CD14-positive monocyte (primary cell): ENCODE measurements around the gene PIGL. TPM values are rescaled to one million over a fixed set of nuclear protein-coding genes. Genes with fewer than 3 reads are reported as not detected.
A peak's percentile ranks its signal among the peaks of the same experiment; 100 is the strongest.

ENCODE experiments used
- DNase-seq, 3 donors: peaks; one replicate each; pipeline ENCODE4 v3.0.0-alpha.2; 2011 to 2022
- H2AFZ ChIP-seq: 2 replicates; pipeline ENCODE4 v1.6.0; 2012; ENCODE audit warnings: mild to moderate bottlenecking, low read depth, low read length, inconsistent platforms; ENCODE audit not compliant: insufficient read depth, poor library complexity, severe bottlenecking
- H3K27ac ChIP-seq, 2 donors: 1 replicate in 1 of 2; 2 replicates in 1 of 2; pipeline ENCODE4 v1.5.1; 2012 to 2013; ENCODE audit warnings: low read length in 2 of 2, control low read depth in 1 of 2, inconsistent platforms in 1 of 2, low read depth in 1 of 2, mild to moderate bottlenecking in 1 of 2
- H3K27me3 ChIP-seq, 2 donors: one replicate each; pipeline versions ENCODE4 v1.6.0 to v1.6.1; 2011 to 2013; ENCODE audit warnings: low read length in 2 of 2; ENCODE audit not compliant: control insufficient read depth in 2 of 2, insufficient read depth in 2 of 2
- H3K36me3 ChIP-seq, 2 donors: replicated peaks in 1 of 2; 1 replicate in 1 of 2; 2 replicates in 1 of 2; pipeline versions ENCODE4 v1.5.1 to v1.6.1; 2012 to 2013; ENCODE audit warnings: low read length in 2 of 2, control low read depth in 1 of 2, inconsistent platforms in 1 of 2, mild to moderate bottlenecking in 1 of 2; ENCODE audit not compliant: insufficient read depth in 2 of 2, control insufficient read depth in 1 of 2
- H3K4me1 ChIP-seq, 2 donors: 1 replicate in 1 of 2; 2 replicates in 1 of 2; pipeline versions ENCODE4 v1.5.1 to v1.6.1; 2012 to 2013; ENCODE audit warnings: low read length in 2 of 2, control low read depth in 1 of 2, inconsistent platforms in 1 of 2, mild to moderate bottlenecking in 1 of 2, moderate library complexity in 1 of 2; ENCODE audit not compliant: insufficient read depth in 2 of 2, control insufficient read depth in 1 of 2
- H3K4me2 ChIP-seq: replicated peaks from 2 replicates; pipeline ENCODE3; 2012; ENCODE audit warnings: low read length, moderate library complexity, mild to moderate bottlenecking; ENCODE audit not compliant: poor library complexity, severe bottlenecking; ENCODE audit errors: extremely low read depth
- H3K4me3 ChIP-seq, 3 experiments: fragments of 200-600 bp in 1 of 3; sonication (generic) in 1 of 3; replicated peaks in 1 of 3; 1 replicate in 2 of 3; 2 replicates in 1 of 3; pipeline ENCODE4 v1.5.1; 2011 to 2013; ENCODE audit warnings: low read length in 3 of 3, mild to moderate bottlenecking in 3 of 3, control low read depth in 2 of 3, low read depth in 2 of 3, inconsistent platforms in 1 of 3, moderate library complexity in 1 of 3
- H3K79me2 ChIP-seq: 2 replicates; pipeline ENCODE4 v1.6.0; 2012; ENCODE audit warnings: mild to moderate bottlenecking, control low read depth, inconsistent platforms, low read length, moderate library complexity; ENCODE audit not compliant: insufficient read depth
- H3K9ac ChIP-seq: 2 replicates; pipeline ENCODE4 v1.6.0; 2017; ENCODE audit warnings: low read length, mild to moderate bottlenecking; ENCODE audit not compliant: insufficient read depth, poor library complexity, severe bottlenecking
- H3K9me3 ChIP-seq, 2 donors: replicated peaks in 1 of 2; 1 replicate in 1 of 2; 2 replicates in 1 of 2; pipeline versions ENCODE4 v1.5.1 to v1.6.1; 2012 to 2013; ENCODE audit warnings: low read length in 2 of 2, control low read depth in 1 of 2; ENCODE audit not compliant: control insufficient read depth in 1 of 2, insufficient read depth in 1 of 2
- H4K20me1 ChIP-seq: 2 replicates; pipeline ENCODE4 v1.6.0; 2012; ENCODE audit warnings: mild to moderate bottlenecking, low read length, control low read depth, moderate library complexity; ENCODE audit not compliant: insufficient read depth
- H3K27ac Mint-ChIP-seq, 7 donors: one replicate each; pipeline ENCODE4 v1.8.0; 2020; ENCODE audit warnings: mild to moderate bottlenecking in 7 of 7, mixed read lengths in 7 of 7, moderate library complexity in 6 of 7, inconsistent platforms in 2 of 7
- H3K27me3 Mint-ChIP-seq, 3 donors: one replicate each; pipeline ENCODE4 v1.8.0; 2021 to 2022; ENCODE audit warnings: low read depth in 3 of 3, mild to moderate bottlenecking in 3 of 3, mixed read lengths in 3 of 3, moderate library complexity in 3 of 3, inconsistent platforms in 1 of 3
- H3K36me3 Mint-ChIP-seq, 2 donors: one replicate each; pipeline ENCODE4 v1.8.0; 2020; ENCODE audit warnings: mixed read lengths in 2 of 2, inconsistent platforms in 1 of 2, mild to moderate bottlenecking in 1 of 2
- H3K4me1 Mint-ChIP-seq: one replicate; pipeline ENCODE4 v1.8.0; 2020; ENCODE audit warnings: mild to moderate bottlenecking, mixed read lengths
- H3K4me3 Mint-ChIP-seq, 2 donors: one replicate each; pipeline ENCODE4 v1.8.0; 2020; ENCODE audit warnings: mild to moderate bottlenecking in 2 of 2, mixed read lengths in 2 of 2, moderate library complexity in 1 of 2
- H3K9me3 Mint-ChIP-seq, 7 donors: one replicate each; pipeline ENCODE4 v1.8.0; 2020 to 2022; ENCODE audit warnings: mixed read lengths in 7 of 7, mild to moderate bottlenecking in 6 of 7, moderate library complexity in 6 of 7, inconsistent platforms in 2 of 7
- WGBS: methylation state at CpG from one replicate; pipeline ENCODE4 v1.1.5; 2013; ENCODE audit warnings: missing lambda C conversion rate; ENCODE audit not compliant: insufficient coverage; 5-methylcytosine and 5-hydroxymethylcytosine counted together
- intact Hi-C, 2 donors: fragments of 100-400 bp; cut with micrococcal nuclease; formaldehyde crosslinking; loops; one replicate each; pipeline versions ENCODE4 v1.15.0 to v1.15.1; 2023
- polyA plus RNA-seq, 3 donors: library from polyadenylated mRNA; depleted of rRNA in 1 of 3; unstranded in 2 of 3; stranded (reverse) in 1 of 3; fragments of 300-500 nt in 2 of 3; fragments of >200 nt in 1 of 3; fragmentation: Illumina TruSeq in 2 of 3; gene quantifications; 1 replicate in 2 of 3; 2 replicates in 1 of 3; pipeline ENCODE4 v1.2.3, GENCODE V29; 2012 to 2021
- TF ChIP-seq, protein P1 (sequence below): fragments of 200-600 bp; IDR thresholded peaks from one replicate; pipeline ENCODE4 v1.8.0; 2022; ENCODE audit warnings: antibody characterized with exemption, mild to moderate bottlenecking

The PIGL gene
- polyA plus RNA-seq, 3 donors = 3.6 to 44.2 (median 4.0) TPM

DNA sequence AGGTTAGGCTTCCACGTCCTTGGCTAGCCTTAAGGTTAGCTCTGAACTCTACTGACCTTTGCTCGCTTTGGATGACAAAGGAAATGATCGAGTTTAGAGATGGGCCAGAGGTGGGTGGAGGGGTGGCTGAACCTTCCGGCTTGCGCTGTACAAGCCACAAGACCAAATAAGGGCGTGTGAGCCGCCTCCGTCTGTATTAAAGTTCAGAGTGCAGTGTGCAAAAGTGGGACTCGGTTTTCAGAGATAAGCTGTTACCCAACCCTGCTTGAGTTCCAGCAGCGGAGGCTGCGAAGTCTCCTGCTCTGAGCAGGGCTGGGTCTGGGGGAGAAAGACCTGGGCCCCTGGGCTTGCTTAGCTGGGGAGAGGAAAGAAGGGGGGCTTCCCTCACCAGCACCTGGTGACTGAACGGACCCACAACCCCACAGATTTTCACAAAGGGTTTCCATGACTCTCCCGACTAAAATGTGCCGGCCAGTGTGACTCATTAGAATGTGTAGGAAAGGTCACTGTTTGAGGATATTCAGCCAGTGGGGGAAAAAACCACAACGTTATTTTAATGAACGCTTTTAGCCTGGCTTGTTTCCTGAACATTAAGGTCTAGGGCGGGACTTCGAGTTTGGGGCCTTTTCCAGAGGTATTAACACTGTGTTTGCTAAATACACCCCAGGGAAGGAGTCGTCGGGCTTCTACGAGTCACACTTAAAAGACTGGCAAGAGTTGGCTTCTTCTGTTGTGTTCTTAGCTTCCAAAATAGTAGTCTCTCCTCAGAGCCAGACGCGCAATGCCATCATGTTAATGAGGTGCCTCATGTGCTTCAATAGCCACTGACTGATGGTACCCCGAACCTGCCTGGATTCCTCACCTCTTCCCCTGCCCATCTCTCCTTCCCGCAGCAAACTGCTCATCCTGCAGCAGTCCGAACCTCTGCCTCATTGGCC, 69.3 kb downstream of the PIGL start:
- H3K4me2 ChIP-seq = peak overlapping the region; percentile 80
- H3K9me3 ChIP-seq = no peaks in the 10 kb centered on the region
- peaks cover 0 to 5% of the 10 kb centered on the region in 2 donors for H3K36me3 Mint-ChIP-seq
- H3K27ac ChIP-seq = peak overlapping the region; percentile 88 to 89
- H4K20me1 ChIP-seq = no peaks in the 10 kb centered on the region
- WGBS = 7% methylated on average over 17 of the region's 26 CpGs
- H2AFZ ChIP-seq = peak overlapping the region; percentile 87
- H3K4me3 Mint-ChIP-seq = peak overlapping the region; percentile 73 to 84
- TF ChIP-seq, protein P1, sequence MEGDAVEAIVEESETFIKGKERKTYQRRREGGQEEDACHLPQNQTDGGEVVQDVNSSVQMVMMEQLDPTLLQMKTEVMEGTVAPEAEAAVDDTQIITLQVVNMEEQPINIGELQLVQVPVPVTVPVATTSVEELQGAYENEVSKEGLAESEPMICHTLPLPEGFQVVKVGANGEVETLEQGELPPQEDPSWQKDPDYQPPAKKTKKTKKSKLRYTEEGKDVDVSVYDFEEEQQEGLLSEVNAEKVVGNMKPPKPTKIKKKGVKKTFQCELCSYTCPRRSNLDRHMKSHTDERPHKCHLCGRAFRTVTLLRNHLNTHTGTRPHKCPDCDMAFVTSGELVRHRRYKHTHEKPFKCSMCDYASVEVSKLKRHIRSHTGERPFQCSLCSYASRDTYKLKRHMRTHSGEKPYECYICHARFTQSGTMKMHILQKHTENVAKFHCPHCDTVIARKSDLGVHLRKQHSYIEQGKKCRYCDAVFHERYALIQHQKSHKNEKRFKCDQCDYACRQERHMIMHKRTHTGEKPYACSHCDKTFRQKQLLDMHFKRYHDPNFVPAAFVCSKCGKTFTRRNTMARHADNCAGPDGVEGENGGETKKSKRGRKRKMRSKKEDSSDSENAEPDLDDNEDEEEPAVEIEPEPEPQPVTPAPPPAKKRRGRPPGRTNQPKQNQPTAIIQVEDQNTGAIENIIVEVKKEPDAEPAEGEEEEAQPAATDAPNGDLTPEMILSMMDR = no peak
- no peaks in the 10 kb centered on the region for H3K79me2 ChIP-seq
- H3K4me1 ChIP-seq = peaks cover 50 to 58% of the 10 kb centered on the region in 2 donors
- peak overlapping the region; percentile 92 to 97 (median 96) for H3K27ac Mint-ChIP-seq
- DNase-seq = peak; percentile 65 to 69 (median 66)
- no peaks in the 10 kb centered on the region for H3K36me3 ChIP-seq
- peak overlapping the region; percentile 6 to 68 (median 17) for H3K4me3 ChIP-seq
- peak overlapping the region; percentile 62 for H3K9ac ChIP-seq
- intact Hi-C loops = loop anchor here in 1 of 2 donors (5.0 to 10.0 kb wide), 2 partner anchors 69 to 74 kb away; partner anchors contain the start of gene CENPV
- no peaks in the 10 kb centered on the region for H3K27me3 ChIP-seq
- no peaks in the 10 kb centered on the region for H3K9me3 Mint-ChIP-seq
- peaks cover 60% of the 10 kb centered on the region for H3K4me1 Mint-ChIP-seq
- H3K27me3 Mint-ChIP-seq = no peaks in the 10 kb centered on the region

DNA sequence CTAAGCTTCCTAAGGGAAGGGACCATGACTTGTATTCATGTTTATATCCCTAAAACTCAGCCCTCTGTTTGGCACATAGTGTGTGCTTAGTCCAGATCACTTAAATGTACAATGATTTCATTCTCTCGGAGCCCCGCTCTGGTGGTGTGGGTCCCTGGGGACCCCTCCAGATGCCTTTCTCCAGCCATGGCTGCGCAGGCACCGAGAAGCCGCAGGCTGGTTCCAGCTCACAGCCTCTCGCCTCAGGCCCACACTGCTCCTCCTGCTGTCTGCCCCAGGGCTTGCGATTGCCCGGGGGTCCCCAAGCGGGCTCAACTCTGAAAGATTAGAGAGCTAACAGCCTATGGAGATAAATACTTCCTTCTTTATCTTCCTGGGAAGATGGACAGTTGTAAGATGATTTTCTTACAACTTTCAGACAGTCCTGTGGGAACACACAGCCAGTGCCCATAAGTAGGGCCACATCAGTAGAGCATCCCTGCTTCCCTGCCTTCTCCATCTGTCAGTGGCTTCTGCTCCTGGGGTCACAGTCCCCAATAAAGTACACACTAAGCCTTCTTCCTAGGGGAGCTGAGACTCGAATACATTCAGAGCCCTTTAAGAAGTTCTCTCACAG, 70.0 kb downstream of the PIGL start:
- DNase-seq = peak in 1 of 3 donors; percentile 2
- no peaks in the 10 kb centered on the region for H3K9me3 ChIP-seq
- Mint-ChIP-seq H3K27me3 (no peaks in the 10 kb centered on the region), H3K4me1 (peaks cover 60% of the 10 kb centered on the region), H3K4me3 (peak overlapping the region; percentile 73 to 84), H3K9me3 (peaks cover 0 to 1% (median 0%) of the 10 kb centered on the region in 7 donors), H3K36me3 (peaks cover 0 to 5% of the 10 kb centered on the region in 2 donors), H3K27ac (peak overlapping the region; percentile 92 to 97 (median 96))
- no peaks in the 10 kb centered on the region for H3K36me3 ChIP-seq
- H2AFZ ChIP-seq = peak overlapping the region; percentile 87
- H3K27ac ChIP-seq = peak overlapping the region; percentile 88 to 89
- WGBS = 85% methylated on average over 5 of the region's 10 CpGs
- H3K4me2 ChIP-seq = peak overlapping the region; percentile 80
- intact Hi-C loops = loop anchor here in 1 of 2 donors (5.0 to 10.0 kb wide), 2 partner anchors 68 to 75 kb away; partner anchors contain the start of gene CENPV
- H3K79me2 ChIP-seq = no peaks in the 10 kb centered on the region
- H3K4me1 ChIP-seq = peaks cover 50 to 58% of the 10 kb centered on the region in 2 donors
- H3K9ac ChIP-seq = peak overlapping the region; percentile 62
- H3K4me3 ChIP-seq = peak overlapping the region; percentile 0 to 68 (median 17)
- H3K27me3 ChIP-seq = no peaks in the 10 kb centered on the region
- no peaks in the 10 kb centered on the region for H4K20me1 ChIP-seq
- TF ChIP-seq, protein P1 = no peak
